ENCODE measurements around the gene SLC25A53.

DNA sequence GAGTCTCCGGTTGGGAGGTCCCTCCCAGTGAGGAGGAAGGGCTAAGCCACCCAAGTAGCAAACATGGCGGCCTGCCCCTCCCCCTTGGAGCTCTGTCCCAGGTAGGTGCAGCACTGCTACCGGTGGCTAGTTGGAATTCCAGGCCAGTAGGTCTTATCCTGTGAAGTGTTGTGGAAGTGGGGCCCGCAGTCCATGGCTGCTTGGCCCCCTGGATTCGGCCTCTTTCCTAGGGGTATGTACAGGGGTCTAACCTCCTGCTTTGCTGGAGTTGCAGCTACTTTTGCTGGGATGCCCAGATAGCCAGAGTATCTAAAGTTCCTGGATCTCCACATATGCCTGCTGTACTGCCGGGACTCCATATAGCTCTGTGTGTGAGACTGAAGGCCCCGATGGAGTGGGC, 70.9 kb downstream of the SLC25A53 start:
- no peak for TF ChIP-seq GATA3 (IDR thresholded peaks at IDR 0.05; ENCODE audit: low read depth, low read length)
- no peak for TF ChIP-seq GATA2 (IDR thresholded peaks at IDR 0.05; ENCODE audit: low read depth, low read length)

All from SH-SY5Y (cell line).